ENCODE data around the gene ZWILCH.

GRCh38 chr15:66570327-66570726, 65.2 kb downstream of the ZWILCH start:
- no peak for TF ChIP-seq CTCF (conservative IDR thresholded peaks at IDR 0.05; ENCODE audit: low read depth, low read length)
- no peak for TF ChIP-seq MXI1 (IDR thresholded peaks at IDR 0.05; ENCODE audit: borderline replicate concordance, low read depth, low read length)
- TF ChIP-seq POLR2A (IDR thresholded peaks at IDR 0.05; ENCODE audit: low read depth, low read length): no peak
- no peak for TF ChIP-seq MAZ (IDR thresholded peaks at IDR 0.05; ENCODE audit: borderline replicate concordance, low read depth, low read length)
- TF ChIP-seq RFX5 (IDR thresholded peaks at IDR 0.05; ENCODE audit: low read depth, low read length): no peak
- no peak for TF ChIP-seq MAFK (IDR thresholded peaks at IDR 0.05; ENCODE audit: low read depth, low read length)
- TF ChIP-seq USF2 (IDR thresholded peaks at IDR 0.05; ENCODE audit: low read depth, low read length): no peak
